Right hindlimb (tissue), 1 donor: ENCODE data around the gene ALDH9A1.
"Not testable (repeated sequence)": the region's sequence is repeated elsewhere in the genome, so short reads cannot be mapped to it uniquely, and the experiment has no call there.

Source experiments
- DNase-seq: peaks from one replicate; pipeline ENCODE4 v3.0.0-alpha.2; 2018

Gene ALDH9A1

GRCh38 chr1:165697881-165698760 is at the start of gene ALDH9A1:
Gene ALDH9A1, minus strand, starts transcription at chr1:165698562. Its CDS starts 4 bp downstream, at chr1:165698558.
- DNase-seq, result peak; percentile 96

GRCh38 chr1:165747632-165748447 is 49.5 kb upstream of the ALDH9A1 start:
- no peak for DNase-seq

- DNase-seq, result not testable (repeated sequence)
Observed at GRCh38 chr1:165744913-165745312, 46.6 kb upstream of the ALDH9A1 start.

- no peak for DNase-seq
Observed at GRCh38 chr1:165742194-165742593, 43.8 kb upstream of the ALDH9A1 start.

- no peak for DNase-seq
Observed at GRCh38 chr1:165738794-165739193, 40.4 kb upstream of the ALDH9A1 start.

GRCh38 chr1:165737196-165737595 is 38.8 kb upstream of the ALDH9A1 start:
- DNase-seq, result no peak

- no peak for DNase-seq
Observed at GRCh38 chr1:165734906-165735305, 36.5 kb upstream of the ALDH9A1 start.

GRCh38 chr1:165726841-165727240 is 28.5 kb upstream of the ALDH9A1 start:
- DNase-seq, result no peak

GRCh38 chr1:165726169-165726568 is 27.8 kb upstream of the ALDH9A1 start:
- no peak for DNase-seq

GRCh38 chr1:165717918-165718515 is 19.7 kb upstream of the ALDH9A1 start:
- peak; percentile 56 for DNase-seq

GRCh38 chr1:165716265-165717051 is 18.1 kb upstream of the ALDH9A1 start:
- DNase-seq, result not testable (repeated sequence)

- DNase-seq, result no peak
Observed at GRCh38 chr1:165712764-165713163, 14.4 kb upstream of the ALDH9A1 start.

GRCh38 chr1:165707984-165708706 is 9.8 kb upstream of the ALDH9A1 start:
- no peak for DNase-seq

GRCh38 chr1:165703648-165704047 is 5.3 kb upstream of the ALDH9A1 start:
- no peak for DNase-seq

- DNase-seq, result not testable (repeated sequence)
Observed at GRCh38 chr1:165701922-165702321, 3.6 kb upstream of the ALDH9A1 start.

GRCh38 chr1:165699577-165699976 is 1.2 kb upstream of the ALDH9A1 start:
- DNase-seq, result no peak

- DNase-seq, result no peak
Observed at GRCh38 chr1:165698761-165699052, 345 bp upstream of the ALDH9A1 start.

GRCh38 chr1:165697491-165697880 is 876 bp downstream of the ALDH9A1 start:
- no peak for DNase-seq

- DNase-seq, result peak; percentile 41
Observed at GRCh38 chr1:165696625-165697100, 1.7 kb downstream of the ALDH9A1 start.

GRCh38 chr1:165695031-165695430 is 3.3 kb downstream of the ALDH9A1 start:
- peak; percentile 45 for DNase-seq

- no peak for DNase-seq
Observed at GRCh38 chr1:165688046-165688445, 10.3 kb downstream of the ALDH9A1 start.

- no peak for DNase-seq
Observed at GRCh38 chr1:165686971-165687433, 11.4 kb downstream of the ALDH9A1 start.
